SK-N-SH treated with all-trans-retinoic acid at 6 μM for 48 hours (cell line): ENCODE measurements around the gene WBP1L.

Experiments
- ARNTL ChIP-seq: fragments of 450-650 bp; formaldehyde crosslinking; IDR thresholded peaks from 2 replicates; pipeline ENCODE4 v1.5.0; 2020; ENCODE audit warnings: low read depth, mild to moderate bottlenecking, moderate library complexity, borderline replicate concordance
- GLIS3 ChIP-seq: fragments of 250-450 bp; sonication (Bioruptor Pico); IDR thresholded peaks from 2 replicates; pipeline ENCODE4 v1.5.0; 2020; ENCODE audit warnings: mild to moderate bottlenecking, moderate library complexity
- PATZ1 ChIP-seq: fragments of 250-450 bp; sonication (Bioruptor Pico); IDR thresholded peaks from 2 replicates; pipeline ENCODE4 v1.8.0; 2020; ENCODE audit warnings: mild to moderate bottlenecking, moderate library complexity, borderline replicate concordance
- RARB ChIP-seq: fragments of 250-450 bp; sonication (Bioruptor Pico); IDR thresholded peaks from 2 replicates; pipeline ENCODE4 v1.8.0; 2021; ENCODE audit warnings: mild to moderate bottlenecking, moderate library complexity
- SNAI2 ChIP-seq: fragments of 250-450 bp; sonication (Bioruptor Pico); IDR thresholded peaks from 2 replicates; pipeline ENCODE4 v1.5.0; 2020; ENCODE audit warnings: mild to moderate bottlenecking, moderate library complexity
- ZFP3 ChIP-seq: fragments of 250-450 bp; sonication (Bioruptor Pico); IDR thresholded peaks from 2 replicates; pipeline ENCODE4 v1.5.0; 2020; ENCODE audit warnings: mild to moderate bottlenecking, moderate library complexity

DNA sequence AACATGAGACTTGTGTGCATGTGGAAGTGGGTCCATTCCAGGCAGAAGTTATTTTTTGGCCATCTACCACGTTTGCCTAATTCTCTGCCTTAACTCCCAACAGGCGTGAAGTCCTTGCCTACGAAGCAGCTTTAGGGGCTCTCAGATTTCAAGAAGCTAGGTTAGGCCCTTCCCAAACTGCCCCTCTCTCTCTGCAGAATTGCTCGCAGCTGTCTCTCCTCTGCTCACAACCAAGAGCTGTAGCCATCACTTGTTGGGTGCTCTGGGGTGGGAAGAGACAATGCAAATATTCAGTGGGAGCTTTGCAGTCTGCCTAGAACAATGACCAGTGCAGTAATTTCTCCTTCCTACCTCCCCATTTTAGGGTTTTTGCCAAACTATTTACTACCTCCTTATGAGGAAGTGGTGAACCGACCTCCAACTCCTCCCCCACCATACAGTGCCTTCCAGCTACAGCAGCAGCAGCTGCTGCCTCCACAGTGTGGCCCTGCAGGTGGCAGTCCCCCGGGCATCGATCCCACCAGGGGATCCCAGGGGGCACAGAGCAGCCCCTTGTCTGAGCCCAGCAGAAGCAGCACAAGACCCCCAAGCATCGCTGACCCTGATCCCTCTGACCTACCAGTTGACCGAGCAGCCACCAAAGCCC lies 68.6 kb downstream of the WBP1L start:
- no peak for TF ChIP-seq ARNTL (CRISPR knock-in tag)
- TF ChIP-seq PATZ1 (CRISPR knock-in tag), result no peak
- TF ChIP-seq GLIS3 (CRISPR knock-in tag), result no peak
- TF ChIP-seq ZFP3, result no peak
- no peak for TF ChIP-seq RARB
- no peak for TF ChIP-seq SNAI2 (CRISPR knock-in tag)
